Naive thymus-derived CD4-positive, alpha-beta T cell (primary cell): ENCODE data around the gene VWA1. TPM values are rescaled to one million over a fixed set of nuclear protein-coding genes. Genes with fewer than 3 reads are reported as not detected.
"Not testable (repeated sequence)": the region's sequence is repeated elsewhere in the genome, so short reads cannot be mapped to it uniquely, and the experiment has no call there.

ENCODE experiments used
- ATAC-seq: fragments of 150-1000 bp; cut with Tn5 transposase; 2 replicates; pipeline ENCODE4 v1.10.0; 2021; ENCODE audit warnings: mild to moderate bottlenecking, moderate library complexity
- CTCF ChIA-PET: fragments of 350-600 bp; sonication (Branson Sonifier 250); formaldehyde crosslinking; loops from one replicate; lab custom pipeline; 2021; ENCODE audit warnings: antibody characterized with exemption; lab: Charles Lee
- POLR2A ChIA-PET: fragments of 350-600 bp; sonication (Branson Sonifier 250); formaldehyde crosslinking; loops from one replicate; lab custom pipeline; 2021; ENCODE audit warnings: antibody characterized with exemption, inconsistent platforms; lab: Charles Lee
- DNase-seq, 9 donors: peaks; one replicate each; pipeline versions ENCODE4 v3.0.0 to v3.0.0-alpha.2; 2020 to 2022; ENCODE audit warnings: mixed read lengths in 1 of 9
- H3K27ac ChIP-seq: one replicate; pipeline ENCODE4 v1.7.0; 2013; ENCODE audit warnings: mild to moderate bottlenecking, low read depth, low read length, moderate library complexity
- H3K27me3 ChIP-seq, 2 donors: one replicate each; pipeline ENCODE4 v1.7.0; 2013; ENCODE audit warnings: low read length in 2 of 2, mild to moderate bottlenecking in 2 of 2, moderate library complexity in 2 of 2; ENCODE audit not compliant: control insufficient read depth in 2 of 2, insufficient read depth in 2 of 2
- H3K36me3 ChIP-seq, 3 experiments: 1 replicate in 2 of 3; 2 replicates in 1 of 3; pipeline ENCODE4 v1.7.0; 2013; ENCODE audit warnings: low read length in 3 of 3, mild to moderate bottlenecking in 3 of 3, moderate library complexity in 1 of 3; ENCODE audit not compliant: insufficient read depth in 3 of 3, control insufficient read depth in 2 of 3
- H3K4me1 ChIP-seq, 2 donors: one replicate each; pipeline ENCODE4 v1.7.0; 2013; ENCODE audit warnings: low read length in 2 of 2, mild to moderate bottlenecking in 2 of 2, moderate library complexity in 1 of 2; ENCODE audit not compliant: control insufficient read depth in 2 of 2, insufficient read depth in 2 of 2
- H3K4me3 ChIP-seq: 2 replicates; pipeline ENCODE4 v1.7.0; 2013; ENCODE audit warnings: mild to moderate bottlenecking, low read length
- H3K9me3 ChIP-seq, 3 experiments: 1 replicate in 2 of 3; 2 replicates in 1 of 3; pipeline ENCODE4 v1.7.0; 2013; ENCODE audit warnings: low read length in 3 of 3; ENCODE audit not compliant: control insufficient read depth in 2 of 3
- H3K27ac Mint-ChIP-seq, 9 donors: one replicate each; pipeline ENCODE4 v1.8.0; 2020 to 2022; ENCODE audit warnings: mixed read lengths in 9 of 9, mild to moderate bottlenecking in 8 of 9, moderate library complexity in 5 of 9, inconsistent platforms in 2 of 9
- H3K27me3 Mint-ChIP-seq, 5 donors: one replicate each; pipeline ENCODE4 v1.8.0; 2021 to 2022; ENCODE audit warnings: mixed read lengths in 5 of 5, mild to moderate bottlenecking in 1 of 5
- H3K36me3 Mint-ChIP-seq, 5 donors: one replicate each; pipeline ENCODE4 v1.8.0; 2020 to 2022; ENCODE audit warnings: mixed read lengths in 5 of 5, mild to moderate bottlenecking in 3 of 5, inconsistent platforms in 1 of 5
- H3K4me1 Mint-ChIP-seq, 7 donors: one replicate each; pipeline ENCODE4 v1.8.0; 2020 to 2022; ENCODE audit warnings: mixed read lengths in 7 of 7, mild to moderate bottlenecking in 3 of 7, inconsistent platforms in 1 of 7
- H3K4me3 Mint-ChIP-seq, 10 donors: one replicate each; pipeline ENCODE4 v1.8.0; 2020 to 2022; ENCODE audit warnings: mild to moderate bottlenecking in 10 of 10, mixed read lengths in 10 of 10, moderate library complexity in 6 of 10, inconsistent platforms in 2 of 10
- H3K9me3 Mint-ChIP-seq, 11 donors: one replicate each; pipeline ENCODE4 v1.8.0; 2020 to 2022; ENCODE audit warnings: mixed read lengths in 11 of 11, mild to moderate bottlenecking in 4 of 11, inconsistent platforms in 1 of 11, moderate library complexity in 1 of 11
- intact Hi-C, 2 donors: fragments of 100-400 bp; cut with micrococcal nuclease; formaldehyde crosslinking; loops; one replicate each; pipeline ENCODE4 v1.15.1; 2023
- polyA plus RNA-seq, 2 donors: library from polyadenylated mRNA; unstranded; fragments of 300-500 nt; fragmentation: Illumina TruSeq; gene quantifications; one replicate each; pipeline ENCODE4 v1.2.3, GENCODE V29; 2021
- total RNA-seq, 6 experiments: library from RNA in 5 of 6; stranded (reverse) in 5 of 6; gene quantifications; 1 replicate in 5 of 6; 2 replicates in 1 of 6; pipeline ENCODE4 v1.2.3 and lab custom pipeline; 2021 to 2026

VWA1 gene
- total and polyA plus RNA-seq, 7 experiments from 2014 or later, result 0.15 to 1.2 TPM; not detected in 5

DNA sequence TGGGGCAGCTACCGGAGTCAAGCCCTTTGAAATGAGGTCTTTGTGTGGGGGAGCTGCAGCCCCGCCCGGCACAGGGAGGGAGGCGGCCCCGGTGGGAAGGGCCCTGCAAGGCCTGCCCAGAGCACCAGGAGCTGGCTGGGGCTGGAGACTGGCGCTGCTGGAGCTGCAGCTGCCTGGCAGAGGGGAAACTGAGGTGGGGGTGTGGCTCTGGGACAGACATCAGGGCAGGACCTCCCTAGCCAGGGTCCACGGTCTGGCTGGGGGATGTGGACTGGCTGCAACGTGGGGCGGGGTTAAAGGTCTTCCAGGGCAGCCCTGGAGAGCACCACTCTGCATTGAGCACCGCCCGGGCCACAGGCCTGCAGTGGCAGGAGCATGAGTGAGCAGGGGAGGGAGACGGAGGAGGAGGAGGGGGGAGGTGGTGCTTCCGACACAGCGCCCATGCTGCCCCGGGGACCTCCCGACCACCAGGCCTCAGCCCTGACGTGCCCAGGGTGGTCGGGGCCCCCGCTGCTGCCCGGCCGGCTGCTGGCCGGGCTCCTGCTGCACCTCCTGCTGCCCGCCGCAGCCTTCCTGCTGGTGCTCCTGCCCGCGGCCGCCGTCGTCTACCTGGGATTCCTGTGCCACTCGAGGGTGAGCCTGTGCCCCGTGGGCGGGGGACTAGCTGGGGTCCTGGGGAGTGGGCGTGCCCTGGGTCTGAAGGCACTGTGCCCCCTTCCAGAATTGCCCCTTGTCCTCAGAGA, 9.6 kb upstream of the VWA1 start:
- Histone ChIP-seq H3K27me3 (no peaks in the 10 kb centered on the region), H3K4me1 (no peaks in the 10 kb centered on the region), H3K9me3 (no peaks in the 10 kb centered on the region), H3K4me3 (no peak overlapping the region), H3K36me3 (no peaks in the 10 kb centered on the region), H3K27ac (no peak overlapping the region)
- Mint-ChIP-seq H3K4me3 (peak overlapping the region in 4 of 10 donors; percentile 18 to 43 (median 22)), H3K27me3 (peaks cover 16 to 36% (median 32%) of the 10 kb centered on the region in 5 donors), H3K4me1 (peaks cover 0 to 12% (median 4%) of the 10 kb centered on the region in 7 donors), H3K27ac (peak overlapping the region in 1 of 9 donors; percentile 42), H3K36me3 (no peaks in the 10 kb centered on the region), H3K9me3 (peaks cover 0 to 4% (median 0%) of the 10 kb centered on the region in 11 donors)
- CTCF ChIA-PET, result no interaction called here
- ATAC-seq, result no peak
- no peak for DNase-seq
- POLR2A ChIA-PET, result interaction anchor here (0.6 kb wide), 1 partner anchor 225 kb away, joined by 3 read pairs; no protein-coding TSS in a partner anchor
- intact Hi-C loops, result no loop called here

DNA sequence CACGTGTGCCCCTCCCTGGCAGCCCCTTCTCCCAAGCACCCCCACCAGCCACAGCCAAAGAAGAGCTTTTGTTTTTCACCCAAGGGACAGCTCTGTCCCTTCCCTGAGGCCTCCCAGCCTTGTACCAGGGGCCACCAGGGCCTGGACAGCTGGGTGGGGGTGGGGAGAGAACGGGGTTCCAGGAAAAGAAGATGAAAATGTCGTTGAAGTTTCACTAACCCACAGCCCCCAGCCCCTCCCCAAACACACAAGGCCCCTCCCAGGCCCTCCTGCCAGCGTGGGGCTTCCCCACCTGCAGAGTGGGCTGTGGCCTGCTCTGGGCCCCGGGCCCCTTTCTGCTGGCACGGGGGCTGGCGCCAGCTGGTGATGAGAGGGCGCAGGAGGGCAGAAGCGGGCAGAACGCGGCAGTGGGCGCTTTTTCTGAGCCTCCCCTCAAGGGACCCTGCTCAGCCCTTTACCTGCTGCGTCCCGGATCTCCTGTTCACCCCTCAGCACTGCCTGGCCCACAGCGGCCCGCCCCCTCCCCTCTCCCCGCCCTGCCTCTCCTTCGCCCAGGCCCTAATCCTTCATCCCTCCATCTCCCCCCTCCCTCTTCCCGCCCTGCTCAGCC, 8.9 kb upstream of the VWA1 start:
- Histone ChIP-seq H3K27ac (no peak overlapping the region), H3K9me3 (no peaks in the 10 kb centered on the region), H3K27me3 (no peaks in the 10 kb centered on the region), H3K4me3 (no peak overlapping the region), H3K4me1 (no peaks in the 10 kb centered on the region), H3K36me3 (no peaks in the 10 kb centered on the region)
- H3K27me3 Mint-ChIP-seq, result peaks cover 16 to 35% (median 33%) of the 10 kb centered on the region in 5 donors
- H3K4me3 Mint-ChIP-seq, result peak overlapping the region in 4 of 10 donors; percentile 18 to 43 (median 22)
- ChIA-PET POLR2A (interaction anchor here (0.6 kb wide), 1 partner anchor 226 kb away, joined by 3 read pairs; no protein-coding TSS in a partner anchor), CTCF (no interaction called here)
- peak; percentile 50 for ATAC-seq
- no peaks in the 10 kb centered on the region for H3K36me3 Mint-ChIP-seq
- intact Hi-C loops, result no loop called here
- peaks cover 0 to 12% (median 4%) of the 10 kb centered on the region in 7 donors for H3K4me1 Mint-ChIP-seq
- H3K9me3 Mint-ChIP-seq, result peaks cover 0 to 4% (median 0%) of the 10 kb centered on the region in 11 donors
- H3K27ac Mint-ChIP-seq, result no peak overlapping the region
- DNase-seq, result no peak

DNA sequence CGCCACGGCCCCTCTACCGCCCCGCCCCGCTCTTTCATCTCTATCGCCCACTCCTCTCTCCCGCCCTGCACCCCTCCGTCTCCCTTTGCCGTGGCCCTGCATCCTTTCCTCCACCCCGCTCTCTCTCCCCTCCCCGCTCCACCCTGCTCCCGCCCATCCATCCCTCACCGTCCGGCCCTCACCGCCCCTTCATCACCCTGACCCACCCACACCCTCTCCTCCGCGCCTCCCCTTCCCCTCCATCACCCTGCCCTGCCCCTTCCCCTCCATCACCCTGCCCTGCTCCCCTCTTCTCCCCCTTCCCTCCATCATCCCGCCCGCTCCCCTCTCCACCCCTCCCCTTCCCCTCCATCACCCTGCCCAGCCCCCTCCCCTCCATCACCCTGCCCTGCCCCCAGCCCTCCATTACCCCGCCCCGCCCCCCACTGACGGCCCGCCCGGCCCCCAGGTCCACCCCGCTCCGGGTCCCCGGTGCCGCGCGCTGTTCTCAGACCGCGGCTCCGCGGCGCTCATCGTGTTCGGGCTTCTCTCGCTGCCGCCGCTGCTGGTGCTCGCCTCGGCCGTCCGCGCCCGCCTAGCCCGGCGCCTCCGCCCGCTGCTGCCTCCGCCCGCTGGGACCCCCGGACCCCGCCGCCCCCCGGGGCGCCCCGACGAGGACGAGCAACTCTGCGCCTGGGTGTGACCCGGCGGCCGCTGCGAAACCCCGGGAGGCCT, 8.2 kb upstream of the VWA1 start:
- Histone ChIP-seq H3K9me3 (no peaks in the 10 kb centered on the region), H3K27me3 (no peaks in the 10 kb centered on the region), H3K4me3 (no peak overlapping the region), H3K36me3 (no peaks in the 10 kb centered on the region), H3K27ac (no peak overlapping the region), H3K4me1 (no peaks in the 10 kb centered on the region)
- Mint-ChIP-seq H3K4me1 (peaks cover 0 to 12% (median 4%) of the 10 kb centered on the region in 7 donors), H3K9me3 (peaks cover 0 to 4% (median 0%) of the 10 kb centered on the region in 11 donors), H3K4me3 (no peak overlapping the region), H3K27me3 (peaks cover 16 to 34% (median 31%) of the 10 kb centered on the region in 5 donors), H3K27ac (no peak overlapping the region), H3K36me3 (no peaks in the 10 kb centered on the region)
- ATAC-seq (no peak), DNase-seq (no peak)
- ChIA-PET POLR2A (no interaction called here), CTCF (no interaction called here)
- intact Hi-C loops, result no loop called here

DNA sequence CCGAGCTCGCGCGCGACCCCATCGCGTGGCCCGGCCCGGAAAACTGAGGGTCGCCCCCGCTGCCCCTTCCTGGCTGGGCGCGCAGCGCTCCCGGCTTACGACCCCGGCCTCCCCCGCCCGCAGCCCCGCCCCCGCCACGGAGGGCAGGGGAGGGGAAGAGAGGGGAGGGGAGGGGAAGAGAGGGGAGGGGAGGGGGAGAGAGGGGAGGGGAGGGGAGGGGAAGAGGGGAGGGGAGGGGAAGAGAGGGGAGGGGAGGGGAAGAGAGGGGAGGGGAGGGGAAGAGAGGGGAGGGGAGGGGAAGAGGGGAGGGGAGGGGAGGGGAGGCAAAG, 7.7 kb upstream of the VWA1 start:
- Mint-ChIP-seq H3K36me3 (no peaks in the 10 kb centered on the region), H3K4me3 (no peak overlapping the region), H3K27ac (no peak overlapping the region), H3K27me3 (peaks cover 16 to 30% (median 28%) of the 10 kb centered on the region in 5 donors), H3K4me1 (peaks cover 0 to 12% (median 4%) of the 10 kb centered on the region in 7 donors), H3K9me3 (peaks cover 0 to 4% (median 0%) of the 10 kb centered on the region in 11 donors)
- no peaks in the 10 kb centered on the region for H3K4me1 ChIP-seq
- no peaks in the 10 kb centered on the region for H3K36me3 ChIP-seq
- intact Hi-C loops, result no loop called here
- no peak for DNase-seq
- no peaks in the 10 kb centered on the region for H3K27me3 ChIP-seq
- no peak overlapping the region for H3K27ac ChIP-seq
- ChIA-PET POLR2A (interaction anchor here (0.6 kb wide), 1 partner anchor 161 kb away, joined by 3 read pairs; no protein-coding TSS in a partner anchor), CTCF (no interaction called here)
- no peaks in the 10 kb centered on the region for H3K9me3 ChIP-seq
- ATAC-seq, result no peak
- no peak overlapping the region for H3K4me3 ChIP-seq

DNA sequence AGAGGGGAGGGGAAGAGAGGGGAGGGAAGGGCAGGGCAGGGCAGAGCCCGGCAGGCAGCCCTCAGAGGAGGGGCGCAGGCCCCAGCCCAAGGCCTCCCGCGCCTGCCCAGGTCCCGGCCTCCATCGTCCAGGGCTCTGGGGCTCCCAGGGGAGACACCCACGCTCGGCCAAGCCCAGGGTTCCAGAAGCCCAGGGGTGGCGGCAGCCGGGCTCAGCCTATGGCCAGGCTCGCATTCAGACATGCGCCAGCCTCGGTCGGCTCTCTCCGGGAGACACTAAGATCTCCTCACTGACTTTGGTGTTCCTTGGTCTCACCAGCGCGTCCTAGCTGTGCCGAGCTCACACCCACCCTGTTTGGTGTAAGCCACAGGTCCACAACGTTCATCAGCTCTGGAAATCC, 7.3 kb upstream of the VWA1 start:
- peaks cover 0 to 12% (median 4%) of the 10 kb centered on the region in 7 donors for H3K4me1 Mint-ChIP-seq
- no peaks in the 10 kb centered on the region for H3K27me3 ChIP-seq
- DNase-seq (no peak), ATAC-seq (no peak)
- ChIA-PET POLR2A (interaction anchor here (0.6 to 0.9 kb wide), 2 partner anchors 22 to 161 kb away, joined by 3 read pairs; no protein-coding TSS in a partner anchor), CTCF (no interaction called here)
- no peaks in the 10 kb centered on the region for H3K4me1 ChIP-seq
- H3K27me3 Mint-ChIP-seq, result peaks cover 14 to 29% (median 24%) of the 10 kb centered on the region in 5 donors
- no peak overlapping the region for H3K4me3 ChIP-seq
- H3K27ac ChIP-seq, result no peak overlapping the region
- intact Hi-C loops, result no loop called here
- H3K27ac Mint-ChIP-seq, result peak overlapping the region in 2 of 9 donors; percentile 47 to 76
- peaks cover 0 to 4% (median 0%) of the 10 kb centered on the region in 11 donors for H3K9me3 Mint-ChIP-seq
- no peaks in the 10 kb centered on the region for H3K9me3 ChIP-seq
- no peaks in the 10 kb centered on the region for H3K36me3 Mint-ChIP-seq
- peak overlapping the region; percentile 42 to 72 (median 64) for H3K4me3 Mint-ChIP-seq
- no peaks in the 10 kb centered on the region for H3K36me3 ChIP-seq

DNA sequence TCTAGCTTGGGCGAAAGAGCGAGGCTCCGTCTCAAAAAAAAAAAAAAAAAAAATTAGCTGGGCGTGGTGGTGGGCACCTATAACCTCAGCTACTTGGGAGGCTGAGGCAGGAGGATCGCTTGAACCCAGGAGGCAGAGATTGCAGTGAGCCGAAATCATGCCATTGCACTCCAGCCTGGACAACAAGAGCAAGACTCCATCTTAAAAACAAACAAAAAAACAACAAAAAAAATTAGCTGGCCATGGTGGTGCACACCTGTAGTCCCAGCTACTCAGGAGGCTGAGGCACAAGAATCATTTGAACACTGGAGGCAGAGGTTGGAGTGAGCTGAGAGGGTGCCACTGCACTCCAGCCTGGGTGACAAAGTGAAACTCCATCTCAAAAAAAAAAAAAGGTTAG, 6.5 kb upstream of the VWA1 start:
- H3K9me3 Mint-ChIP-seq, H3K27me3 ChIP-seq, H3K4me3 ChIP-seq, ATAC-seq, H3K4me1 ChIP-seq, H3K9me3 ChIP-seq, DNase-seq, H3K36me3 ChIP-seq, intact Hi-C loops, H3K36me3 Mint-ChIP-seq, H3K27ac ChIP-seq, CTCF ChIA-PET: not testable (repeated sequence)
- Mint-ChIP-seq H3K27ac (peak overlapping the region in 1 of 9 donors; percentile 76), H3K4me1 (peaks cover 0 to 14% (median 4%) of the 10 kb centered on the region in 7 donors), H3K27me3 (peaks cover 14 to 29% (median 22%) of the 10 kb centered on the region in 5 donors), H3K4me3 (peak overlapping the region in 2 of 10 donors; percentile 14 to 72)
- POLR2A ChIA-PET, result interaction anchor here (0.9 kb wide), 1 partner anchor 23 kb away, joined by 3 read pairs; no protein-coding TSS in a partner anchor
